ENCODE measurements around the gene CCDC102B. TPM values are rescaled to one million over a fixed set of nuclear protein-coding genes. Genes with fewer than 3 reads are reported as not detected.
"Not testable (repeated sequence)": the region's sequence is repeated elsewhere in the genome, so short reads cannot be mapped to it uniquely, and the experiment has no call there.

CCDC102B gene
- total and polyA plus RNA-seq, 3 donors from 2014 or later, result 13.3 to 25.1 (median 14.9) TPM

DNA sequence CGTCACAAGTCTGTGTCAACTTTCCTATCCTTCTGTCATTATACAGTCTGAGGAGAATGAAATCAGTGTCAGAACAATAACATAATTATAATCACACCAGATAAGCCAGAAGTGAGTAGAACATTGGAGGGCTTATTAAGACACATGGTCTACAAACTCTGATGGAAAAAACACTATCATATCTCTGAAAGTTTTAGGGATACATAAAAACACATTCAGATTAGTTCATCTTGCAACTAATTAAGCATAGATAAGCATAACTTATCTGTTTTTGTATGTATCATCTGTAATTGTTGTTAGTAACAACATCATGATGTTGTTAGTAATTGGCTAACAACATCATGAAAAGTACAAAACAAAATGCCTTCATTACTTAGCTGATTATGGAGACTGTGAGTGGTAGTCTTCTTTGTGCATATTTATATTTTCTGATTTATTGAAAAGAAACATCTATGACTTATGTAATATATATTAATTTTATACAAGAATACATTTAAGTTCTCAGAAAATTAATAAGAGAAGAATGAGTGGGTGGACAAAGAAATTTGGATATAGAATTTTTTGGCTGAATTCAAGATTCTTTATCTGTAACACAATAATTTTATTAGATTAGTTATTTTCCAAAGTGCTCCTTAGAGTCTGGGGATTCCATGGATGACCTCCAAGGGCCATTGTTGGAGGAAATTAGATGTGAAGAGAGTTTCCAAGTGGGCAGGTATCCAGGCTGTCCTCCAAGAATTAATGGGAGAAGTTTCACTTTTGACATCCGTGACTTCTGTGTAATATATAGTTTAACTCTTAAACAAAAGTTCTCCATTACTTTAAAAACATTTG is 16.9 kb upstream of the CCDC102B start:
- TF ChIP-seq, protein P1, sequence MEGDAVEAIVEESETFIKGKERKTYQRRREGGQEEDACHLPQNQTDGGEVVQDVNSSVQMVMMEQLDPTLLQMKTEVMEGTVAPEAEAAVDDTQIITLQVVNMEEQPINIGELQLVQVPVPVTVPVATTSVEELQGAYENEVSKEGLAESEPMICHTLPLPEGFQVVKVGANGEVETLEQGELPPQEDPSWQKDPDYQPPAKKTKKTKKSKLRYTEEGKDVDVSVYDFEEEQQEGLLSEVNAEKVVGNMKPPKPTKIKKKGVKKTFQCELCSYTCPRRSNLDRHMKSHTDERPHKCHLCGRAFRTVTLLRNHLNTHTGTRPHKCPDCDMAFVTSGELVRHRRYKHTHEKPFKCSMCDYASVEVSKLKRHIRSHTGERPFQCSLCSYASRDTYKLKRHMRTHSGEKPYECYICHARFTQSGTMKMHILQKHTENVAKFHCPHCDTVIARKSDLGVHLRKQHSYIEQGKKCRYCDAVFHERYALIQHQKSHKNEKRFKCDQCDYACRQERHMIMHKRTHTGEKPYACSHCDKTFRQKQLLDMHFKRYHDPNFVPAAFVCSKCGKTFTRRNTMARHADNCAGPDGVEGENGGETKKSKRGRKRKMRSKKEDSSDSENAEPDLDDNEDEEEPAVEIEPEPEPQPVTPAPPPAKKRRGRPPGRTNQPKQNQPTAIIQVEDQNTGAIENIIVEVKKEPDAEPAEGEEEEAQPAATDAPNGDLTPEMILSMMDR (IDR thresholded peaks at IDR 0.05), result no peak
- no peak for TF ChIP-seq POLR2A (IDR thresholded peaks at IDR 0.05)
- Histone ChIP-seq H3K4me1 (no peaks in the 10 kb centered on the region), H3K4me3 (no peak overlapping the region), H3K27ac (no peak overlapping the region), H3K36me3 (ENCODE audit: low read depth, missing control alignments) (no peaks in the 10 kb centered on the region), H3K27me3 (no peaks in the 10 kb centered on the region), H3K9me3 (no peaks in the 10 kb centered on the region)
- no peak for DNase-seq
- WGBS, 2 donors, result 57 to 69% methylated on average over 2 of the region's 2 CpGs
- intact Hi-C loops (cut with DNase I; ENCODE audit: low total_unique reads), result no loop called here

DNA sequence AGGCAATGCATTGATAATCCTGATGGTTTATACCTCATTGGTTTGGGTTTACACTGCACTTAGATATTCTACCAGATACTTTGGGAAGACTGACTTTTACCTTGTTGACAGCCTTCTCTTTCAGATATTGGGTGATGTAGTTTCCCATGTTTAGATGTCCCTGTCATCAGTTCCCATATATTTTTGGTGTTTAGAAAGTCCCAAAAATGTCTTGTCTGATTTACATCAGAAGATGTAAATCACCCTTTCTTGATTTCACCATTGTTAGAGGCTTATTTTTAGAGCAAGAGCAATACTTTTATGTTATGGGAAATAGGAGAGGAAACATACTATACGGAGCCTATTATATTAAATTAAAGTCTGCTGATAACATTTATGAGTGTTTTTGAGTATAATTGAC is 14.4 kb upstream of the CCDC102B start:
- WGBS, 2 donors, result 88 to 93% methylated on average over 1 of the region's 1 CpG
- intact Hi-C loops (cut with DNase I; ENCODE audit: low total_unique reads), result no loop called here
- H3K4me3 ChIP-seq, result no peak overlapping the region
- H3K9me3 ChIP-seq, result no peaks in the 10 kb centered on the region
- no peak overlapping the region for H3K27ac ChIP-seq
- no peaks in the 10 kb centered on the region for H3K4me1 ChIP-seq
- no peaks in the 10 kb centered on the region for H3K27me3 ChIP-seq
- no peak for DNase-seq
- H3K36me3 ChIP-seq (ENCODE audit: low read depth, missing control alignments), result no peaks in the 10 kb centered on the region
- TF ChIP-seq, protein P1 (IDR thresholded peaks at IDR 0.05), result no peak
- TF ChIP-seq POLR2A (IDR thresholded peaks at IDR 0.05), result no peak

DNA sequence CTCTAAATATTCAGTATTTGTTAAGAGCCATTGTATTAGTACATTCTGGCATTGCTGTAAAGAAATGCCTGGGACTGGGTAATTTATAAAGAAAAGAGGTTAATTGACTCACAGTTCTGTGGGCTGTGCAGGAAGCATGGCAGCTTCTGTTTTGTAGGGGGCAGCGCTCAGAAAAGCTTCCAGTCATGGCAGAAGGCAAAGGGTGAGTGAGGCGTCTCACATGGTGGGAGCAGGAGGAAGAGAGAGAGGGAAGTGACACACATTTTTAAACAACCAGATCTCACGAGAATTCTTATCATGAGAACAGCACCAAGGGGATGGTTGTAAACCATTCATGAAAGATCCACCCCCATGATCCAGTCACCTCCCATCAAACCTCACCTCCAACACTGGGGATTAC is 13.8 kb upstream of the CCDC102B start:
- 77 to 98% methylated on average over 3 of the region's 3 CpGs for WGBS, 2 donors
- Histone ChIP-seq H3K36me3 (ENCODE audit: low read depth, missing control alignments) (no peaks in the 10 kb centered on the region), H3K27me3 (no peaks in the 10 kb centered on the region), H3K9me3 (no peaks in the 10 kb centered on the region), H3K27ac (no peak overlapping the region), H3K4me3 (no peak overlapping the region), H3K4me1 (no peaks in the 10 kb centered on the region)
- intact Hi-C loops (cut with DNase I; ENCODE audit: low total_unique reads), result no loop called here
- no peak for DNase-seq
- no peak for TF ChIP-seq POLR2A (IDR thresholded peaks at IDR 0.05)
- TF ChIP-seq, protein P1 (IDR thresholded peaks at IDR 0.05), result no peak

DNA sequence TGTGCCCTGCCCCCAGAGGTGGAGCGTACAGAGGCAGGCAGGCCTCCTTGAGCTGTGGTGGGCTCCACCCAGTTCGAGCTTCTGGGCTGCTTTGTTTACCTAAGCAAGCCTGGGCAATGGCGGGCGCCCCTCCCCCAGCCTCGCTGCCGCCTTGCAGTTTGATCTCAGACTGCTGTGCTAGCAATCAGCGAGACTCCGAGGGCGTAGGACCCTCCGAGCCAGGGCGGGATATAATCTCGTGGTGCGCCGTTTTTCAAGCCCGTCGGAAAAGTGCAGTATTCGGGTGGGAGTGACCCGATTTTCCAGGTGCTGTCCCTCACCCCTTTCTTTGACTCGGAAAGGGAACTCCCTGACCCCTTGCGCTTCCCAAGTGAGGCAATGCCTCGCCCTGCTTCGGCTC is 7.6 kb upstream of the CCDC102B start:
- intact Hi-C loops (cut with DNase I; ENCODE audit: low total_unique reads); DNase-seq; H3K36me3 ChIP-seq (ENCODE audit: low read depth, missing control alignments); H3K4me3 ChIP-seq; H3K9me3 ChIP-seq; H3K27me3 ChIP-seq; H3K4me1 ChIP-seq; H3K27ac ChIP-seq: not testable (repeated sequence)
- WGBS, 2 donors, result 90 to 97% methylated on average over 15 to 22 of the region's 22 CpGs

DNA sequence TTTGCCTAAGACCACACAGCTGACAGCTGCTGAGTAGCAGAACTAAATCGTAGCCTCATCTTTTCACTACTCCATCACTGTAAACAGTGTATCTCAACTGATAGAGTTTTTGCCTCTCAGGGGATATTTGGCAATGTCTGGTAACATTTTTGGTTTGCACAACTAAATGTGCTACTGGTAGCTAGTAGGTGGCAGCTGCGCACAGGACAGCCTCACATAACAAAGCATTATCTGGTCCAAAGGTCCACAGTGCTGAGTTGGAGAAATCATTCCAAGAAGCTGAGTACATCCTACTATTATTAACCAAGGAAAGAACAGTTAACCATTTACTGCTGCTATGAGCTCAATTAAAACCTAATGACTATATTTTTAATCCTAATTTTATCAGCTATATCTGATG is 6.1 kb upstream of the CCDC102B start:
- no peaks in the 10 kb centered on the region for H3K9me3 ChIP-seq
- no peaks in the 10 kb centered on the region for H3K27me3 ChIP-seq
- no peak for DNase-seq
- no peak overlapping the region for H3K27ac ChIP-seq
- H3K4me1 ChIP-seq, result no peaks in the 10 kb centered on the region
- WGBS, 2 donors, result 43 to 55% methylated on average over 2 of the region's 2 CpGs
- intact Hi-C loops (cut with DNase I; ENCODE audit: low total_unique reads), result no loop called here
- TF ChIP-seq, protein P1 (IDR thresholded peaks at IDR 0.05), result no peak
- no peak for TF ChIP-seq POLR2A (IDR thresholded peaks at IDR 0.05)
- no peaks in the 10 kb centered on the region for H3K36me3 ChIP-seq (ENCODE audit: low read depth, missing control alignments)
- H3K4me3 ChIP-seq, result no peak overlapping the region

Data from testis (tissue), 3 donors.